NT2/D1 (cell line): Measurements from ENCODE around the gene ERC1.

Experiments used
- SUZ12 ChIP-seq: IDR thresholded peaks from 2 replicates; pipeline ENCODE4 v1.6.1; 2011; ENCODE audit not compliant: insufficient read length, insufficient read depth; ENCODE audit errors: extremely low read depth
- YY1 ChIP-seq: IDR thresholded peaks from 2 replicates; pipeline ENCODE4 v1.6.1; 2011; ENCODE audit not compliant: insufficient read length, insufficient read depth

- TF ChIP-seq SUZ12 = no peak
- no peak for TF ChIP-seq YY1
Measured at GRCh38 chr12:981961-982360, 9.1 kb upstream of the ERC1 start.
